ENCODE results near the gene CHST11.

GRCh38 chr12:104729610-104730446 lies 273.1 kb downstream of the CHST11 start:
- TF ChIP-seq POLR2A (IDR thresholded peaks at IDR 0.05; ENCODE audit: low read length) = no peak
- TF ChIP-seq GATA1 (IDR thresholded peaks at IDR 0.05; ENCODE audit: low read depth, low read length) = no peak
